ENCODE measurements around the gene CLIC1.

The CLIC1 gene

DNA sequence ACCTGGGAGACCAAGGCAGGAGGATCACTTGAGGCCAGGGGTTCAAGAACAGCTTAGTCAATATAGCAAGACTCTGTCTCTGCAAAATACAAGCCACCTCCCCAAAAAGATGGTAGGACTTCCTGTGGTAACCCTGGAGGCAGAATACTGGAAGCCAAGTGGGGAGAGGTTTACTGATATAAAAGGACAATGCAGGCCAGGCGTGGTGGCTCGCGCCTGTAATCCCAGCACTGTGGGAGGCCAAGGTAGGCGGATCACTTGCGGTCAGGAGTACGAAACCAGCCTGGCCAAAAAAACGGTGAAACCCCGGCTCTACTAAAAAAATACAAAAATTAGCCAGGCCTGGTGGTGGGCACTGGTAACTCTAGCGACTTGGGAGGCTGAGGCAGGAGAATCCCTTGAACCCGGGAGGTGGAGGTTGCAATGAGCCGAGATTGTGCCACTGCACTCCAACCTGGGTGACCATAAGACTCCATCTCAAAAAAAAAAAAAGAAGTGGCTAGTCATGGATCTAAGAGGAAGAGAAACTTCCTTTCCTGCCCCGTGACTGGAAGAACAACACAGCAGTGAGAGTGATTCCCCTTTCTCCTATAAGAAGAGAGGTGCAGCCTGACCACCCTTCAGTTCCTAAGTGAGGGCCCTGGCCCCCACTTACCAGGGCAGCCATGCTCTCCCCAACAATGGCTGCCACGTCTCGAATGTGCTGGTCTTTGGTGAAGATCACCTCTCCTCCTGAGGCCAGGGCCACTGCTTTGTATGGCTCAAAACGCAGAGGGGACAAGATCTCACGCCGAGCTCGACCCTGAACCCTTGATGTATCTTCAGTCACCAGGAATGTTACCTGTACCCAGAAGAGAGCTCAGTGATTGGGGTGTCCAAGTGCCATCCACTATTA lies 32.3 kb upstream of the CLIC1 start:
- DNase-seq: no peak

DNA sequence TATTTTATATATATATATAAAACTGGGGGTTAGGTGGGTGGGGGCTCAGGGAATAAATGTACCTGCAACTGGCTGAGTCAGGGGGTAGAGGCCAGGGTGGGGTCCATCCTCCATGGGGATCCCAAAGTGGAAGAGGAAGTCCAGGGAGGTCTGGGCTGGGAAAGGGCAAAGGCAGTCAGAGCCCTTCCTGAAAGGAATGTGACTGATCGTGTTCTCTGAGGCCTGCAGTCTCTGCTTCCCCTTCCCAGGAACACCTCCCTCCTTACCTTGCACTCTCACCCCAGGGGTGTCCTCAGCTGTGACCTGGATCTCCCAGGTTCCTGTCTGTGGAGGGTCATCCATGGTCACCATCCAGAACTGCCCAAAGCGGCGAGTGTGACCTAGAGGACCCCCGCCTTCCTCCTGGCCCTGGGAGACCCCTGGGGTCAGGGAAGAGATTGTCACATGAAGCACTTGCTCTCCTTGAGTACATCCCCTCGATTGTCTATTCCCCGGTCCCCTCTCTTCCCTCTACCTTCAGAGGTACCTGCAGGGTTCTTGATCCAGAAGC lies 30.8 kb upstream of the CLIC1 start:
- no peak for DNase-seq

- DNase-seq: no peak
These were observed 29.8 kb upstream of the CLIC1 start for GRCh38 chr6:31765910-31766794.

DNA sequence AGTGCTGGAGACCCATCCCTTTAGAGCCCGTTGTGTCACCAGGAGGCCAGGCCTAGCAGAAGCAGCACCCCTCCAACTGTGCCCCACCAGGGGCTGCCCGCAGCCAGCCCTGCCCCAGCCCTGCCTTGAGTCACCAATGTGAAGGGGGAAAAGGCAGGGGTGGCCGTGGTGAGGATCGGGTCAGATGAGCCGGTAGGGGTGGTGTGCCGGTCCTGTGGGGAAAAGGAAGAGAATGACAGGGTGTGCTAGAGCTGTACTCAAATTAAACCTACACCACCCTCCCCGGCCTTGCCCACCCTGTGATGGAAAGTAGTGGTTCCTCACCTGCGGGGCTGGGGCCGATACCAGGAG lies 29.2 kb upstream of the CLIC1 start:
- no peak for DNase-seq

DNA sequence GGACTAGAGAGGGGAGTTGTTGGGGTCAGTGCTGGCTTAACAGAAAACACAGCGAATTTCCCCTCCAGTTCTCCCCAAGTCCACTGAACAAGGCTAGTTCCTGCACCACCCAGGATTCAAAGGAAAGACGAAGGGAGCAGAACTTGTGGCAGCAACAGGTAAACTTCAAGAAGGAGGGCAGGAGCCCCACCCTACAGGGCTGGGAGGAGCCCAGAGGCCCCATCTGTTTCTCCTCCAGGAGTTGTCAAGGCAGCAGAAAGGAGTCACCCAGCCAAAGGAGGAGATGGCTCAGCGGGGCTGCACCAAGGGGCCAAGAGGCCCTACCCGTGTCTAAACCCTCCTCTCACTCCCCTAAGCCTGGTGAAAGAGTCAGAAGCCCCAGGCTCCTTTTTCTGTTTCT lies 27.9 kb upstream of the CLIC1 start:
- DNase-seq: no peak

GRCh38 chr6:31763619-31763940 lies 27.2 kb upstream of the CLIC1 start:
- DNase-seq: no peak

GRCh38 chr6:31762878-31763618 lies 26.7 kb upstream of the CLIC1 start:
- no peak for DNase-seq

- DNase-seq: no peak
These were observed 26.0 kb upstream of the CLIC1 start, which contains the start of gene SAPCD1 for GRCh38 chr6:31762356-31762755. TSS of gene SAPCD1 (plus strand) at chr6:31762656. CDS start at chr6:31763055, 399 bp downstream.

- no peak for DNase-seq
These were observed 25.0 kb upstream of the CLIC1 start for GRCh38 chr6:31761343-31761742.

DNA sequence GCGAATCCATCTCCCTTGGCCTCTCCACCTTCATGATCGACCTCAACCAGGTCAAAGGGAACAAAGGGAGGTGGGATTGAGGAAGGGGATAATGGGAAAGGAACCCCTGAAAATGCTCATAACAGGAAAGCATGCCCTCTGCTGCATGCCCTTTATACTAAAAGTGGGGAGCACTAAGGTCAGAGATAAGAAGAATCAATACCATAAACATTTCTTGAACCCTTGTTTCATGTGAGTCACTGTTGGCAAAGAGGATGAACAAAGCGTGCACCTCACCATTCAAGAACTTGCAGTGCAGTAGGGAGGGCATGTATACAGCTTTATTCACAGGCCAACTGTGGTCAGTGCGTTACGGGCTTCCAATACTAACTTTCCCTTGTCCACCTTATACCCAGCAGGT lies 24.5 kb upstream of the CLIC1 start:
- DNase-seq: no peak

GRCh38 chr6:31758281-31758680 lies 22.0 kb upstream of the CLIC1 start:
- no peak for DNase-seq

DNA sequence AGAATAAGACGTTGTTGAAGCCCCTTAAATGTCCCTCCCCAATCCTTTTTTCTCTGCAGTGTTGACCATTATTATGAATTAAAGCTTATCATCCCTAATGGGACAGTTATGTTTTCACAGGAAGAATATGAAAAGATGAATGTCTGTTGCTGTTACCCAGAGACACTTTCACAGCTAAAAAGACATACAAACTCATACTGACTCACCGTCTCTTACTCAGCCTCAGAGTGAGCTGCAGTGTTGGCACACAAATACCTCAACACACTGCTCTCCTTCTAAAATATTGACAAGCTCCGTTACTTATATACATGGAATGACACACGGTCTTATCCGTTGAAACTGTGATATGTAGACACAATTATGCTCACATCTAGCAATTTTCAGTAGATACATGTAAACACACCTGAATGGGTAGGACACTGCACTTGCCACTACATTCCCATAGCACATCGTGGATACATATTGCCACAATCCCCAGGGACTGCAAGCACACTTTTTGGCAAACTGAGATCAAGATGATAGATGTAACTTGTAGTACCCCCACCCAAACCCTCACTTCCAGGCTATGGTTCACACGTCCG lies 16.5 kb upstream of the CLIC1 start:
- no peak for DNase-seq

GRCh38 chr6:31750411-31751022 lies 14.2 kb upstream of the CLIC1 start:
- no peak for DNase-seq

- DNase-seq: no peak
These were observed 13.1 kb upstream of the CLIC1 start for GRCh38 chr6:31749301-31750036.

DNA sequence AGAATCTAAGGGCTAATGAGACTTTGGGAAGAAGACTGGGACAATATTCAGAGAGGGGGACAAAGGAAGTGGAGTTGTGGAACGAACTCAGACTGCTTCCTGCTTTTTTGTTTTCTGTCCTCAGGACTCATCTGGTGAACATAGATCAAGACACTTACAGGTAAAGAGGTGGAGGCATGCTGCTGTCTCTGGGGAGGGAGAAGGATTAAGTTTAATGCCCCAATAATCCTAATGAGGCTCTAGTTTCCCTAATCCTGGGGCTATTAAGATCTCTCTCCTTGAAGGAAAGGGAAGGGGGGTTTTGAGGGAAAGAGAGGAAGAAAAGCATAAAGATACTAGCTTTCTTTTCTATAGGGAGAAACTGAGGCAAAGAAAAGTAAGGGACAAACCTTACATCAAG lies 8.1 kb upstream of the CLIC1 start:
- DNase-seq: no peak

DNA sequence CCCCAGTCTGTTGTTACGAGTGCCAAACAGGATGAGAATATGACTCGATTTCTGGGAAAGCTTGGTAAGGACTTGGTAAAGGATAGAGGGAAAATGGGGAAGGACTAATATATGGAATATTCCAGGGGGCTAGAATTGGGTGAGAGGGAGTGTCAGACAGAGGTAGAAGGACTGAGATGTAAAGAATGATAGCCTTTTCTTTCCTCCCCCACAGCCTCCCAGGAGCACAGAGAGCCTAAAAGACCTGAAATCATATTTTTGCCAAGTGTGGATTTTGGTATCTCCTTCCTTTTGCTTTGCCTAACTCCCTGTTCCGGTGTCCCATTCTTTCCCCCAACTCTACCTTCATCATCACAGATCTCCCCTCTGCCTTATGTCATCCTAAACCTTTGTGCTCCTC lies 6.6 kb upstream of the CLIC1 start:
- no peak for DNase-seq

DNA sequence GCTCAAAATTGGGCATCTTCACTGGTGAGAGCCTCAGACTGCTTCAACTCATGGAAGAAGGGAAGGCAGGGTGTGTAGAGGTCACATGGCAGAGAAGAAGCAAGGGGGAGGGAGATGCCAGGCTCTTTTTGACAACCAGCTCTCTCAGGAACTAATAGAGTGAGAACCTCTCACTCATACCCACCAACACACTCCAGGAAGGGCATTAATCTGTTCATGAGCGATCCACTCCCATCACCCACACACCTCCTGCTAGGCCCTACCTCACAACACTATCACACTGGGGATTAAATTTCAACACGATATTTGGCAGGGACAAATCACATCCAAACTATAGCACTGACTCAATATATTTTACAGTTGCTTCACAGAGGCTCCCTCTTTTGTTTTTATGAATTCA lies 5.5 kb upstream of the CLIC1 start:
- DNase-seq: no peak

DNA sequence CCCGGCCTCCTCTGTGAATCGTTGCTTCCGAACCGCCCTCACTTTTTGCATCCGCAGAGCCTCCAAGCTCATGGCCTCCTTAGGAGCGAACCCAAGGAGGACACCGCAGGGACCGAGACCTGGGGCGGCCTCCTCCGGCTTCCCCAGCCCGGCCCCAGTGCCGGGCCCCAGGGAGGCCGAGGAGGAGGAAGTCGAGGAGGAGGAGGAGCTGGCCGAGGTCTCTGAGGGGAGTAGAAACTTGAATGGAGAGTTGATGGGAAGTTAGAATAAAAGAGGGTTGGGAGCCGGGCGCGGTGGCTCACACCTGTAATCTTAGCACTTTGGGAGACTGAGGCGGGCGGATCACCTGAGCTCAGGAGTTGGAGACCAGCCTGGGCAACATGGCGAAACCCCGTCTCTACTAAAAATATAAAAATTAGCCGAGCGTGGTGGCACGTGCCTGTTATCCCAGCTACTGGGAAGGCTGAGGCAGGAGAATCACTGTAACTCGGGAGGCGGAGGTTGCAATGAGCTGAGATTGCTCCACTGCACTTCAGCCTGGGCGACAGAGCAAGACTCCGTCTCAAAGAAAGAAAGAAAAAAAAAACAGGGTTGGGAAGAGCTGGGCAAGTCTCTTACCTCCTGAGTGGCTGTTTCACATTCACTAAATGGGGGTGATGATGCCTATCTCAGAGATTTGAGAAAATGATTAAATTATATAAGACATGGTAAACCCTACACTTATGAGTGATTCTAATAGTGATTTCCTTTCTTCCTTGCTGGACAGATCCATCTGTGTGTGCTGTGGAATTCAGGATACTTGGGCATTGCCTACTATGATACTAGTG lies 4.3 kb upstream of the CLIC1 start:
- no peak for DNase-seq

DNA sequence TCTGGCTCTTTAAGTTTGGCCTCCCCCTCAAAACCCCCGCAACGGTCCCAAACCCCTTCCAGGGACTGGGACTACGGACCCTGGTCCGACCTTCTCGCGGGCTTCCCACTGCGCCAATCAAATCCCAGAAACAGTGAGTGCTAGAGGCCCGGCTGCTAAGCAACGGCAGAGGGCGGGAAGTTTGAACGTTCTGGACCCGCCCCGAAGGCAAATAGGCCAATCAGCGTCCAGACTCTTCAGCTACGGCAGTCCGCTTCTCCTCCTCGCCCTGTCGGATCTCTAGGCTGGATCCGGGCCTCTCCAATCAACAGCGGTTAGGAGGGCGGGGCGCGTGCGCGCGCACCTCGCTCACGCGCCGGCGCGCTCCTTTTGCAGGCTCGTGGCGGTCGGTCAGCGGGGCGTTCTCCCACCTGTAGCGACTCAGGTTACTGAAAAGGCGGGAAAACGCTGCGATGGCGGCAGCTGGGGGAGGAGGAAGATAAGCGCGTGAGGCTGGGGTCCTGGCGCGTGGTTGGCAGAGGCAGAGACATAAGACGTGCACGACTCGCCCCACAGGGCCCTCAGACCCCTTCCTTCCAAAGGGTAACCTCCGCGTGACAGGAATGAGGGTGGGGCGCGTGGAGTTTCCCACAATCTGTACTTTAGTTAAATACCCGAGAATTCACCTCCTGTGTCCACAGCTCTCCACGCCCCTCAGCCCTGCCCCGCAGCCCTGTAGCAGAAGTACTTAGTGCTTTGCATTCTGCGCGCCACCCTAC lies 3.5 kb upstream of the CLIC1 start, which contains the start of gene MSH5:
TSS of gene MSH5 (plus strand) at position 367 of the 758 bp plus-strand sequence. CDS start 462 bp downstream, outside the sequence.
- peak; percentile 95 for DNase-seq

Measured in stimulated activated naive CD4-positive, alpha-beta T cell treated with Interleukin-2 at 50 U/mL for 16 hours (primary cell).